T-cell (primary cell): Measurements from ENCODE around the gene STRN3. TPM values are rescaled to one million over a fixed set of nuclear protein-coding genes. Genes with fewer than 3 reads are reported as not detected.

Experiments used
- total RNA-seq, 35 experiments: library from RNA in 6 of 35; stranded (reverse) in 6 of 35; fragments of 120-200 nt in 1 of 35; gene quantifications; one replicate each; pipeline versions ENCODE4 v1.2.1 to v1.2.4 and lab custom pipeline; 2013 to 2026

STRN3 gene
- total RNA-seq, 5 donors from 2014 or later (not counting 1 experiment from before 2014, with no cell fraction given) = 18.4 to 31.4 (median 21.5) TPM

Other genes with a start within 250 kb of the STRN3 start
- 1 to 10 TPM in 2 of 5 donors, under 1 TPM in 3; 0.76 to 1.4 (median 0.77) TPM for gene COCH, start 151.8 kb downstream of the STRN3 start, total RNA-seq
- gene AP4S1, start 730 bp downstream of the STRN3 start, total RNA-seq = 10 to 100 TPM; 12.7 to 16.5 (median 14.7) TPM
- gene HECTD1, start 181.4 kb upstream of the STRN3 start, total RNA-seq = 100 to 1,000 TPM; 118 to 194 (median 132) TPM